ENCODE results near the gene CNTRL. TPM values are rescaled to one million over a fixed set of nuclear protein-coding genes. Genes with fewer than 3 reads are reported as not detected.

Gene CNTRL
- total RNA-seq, 1 donor from 2014 or later: 20.3 TPM

DNA sequence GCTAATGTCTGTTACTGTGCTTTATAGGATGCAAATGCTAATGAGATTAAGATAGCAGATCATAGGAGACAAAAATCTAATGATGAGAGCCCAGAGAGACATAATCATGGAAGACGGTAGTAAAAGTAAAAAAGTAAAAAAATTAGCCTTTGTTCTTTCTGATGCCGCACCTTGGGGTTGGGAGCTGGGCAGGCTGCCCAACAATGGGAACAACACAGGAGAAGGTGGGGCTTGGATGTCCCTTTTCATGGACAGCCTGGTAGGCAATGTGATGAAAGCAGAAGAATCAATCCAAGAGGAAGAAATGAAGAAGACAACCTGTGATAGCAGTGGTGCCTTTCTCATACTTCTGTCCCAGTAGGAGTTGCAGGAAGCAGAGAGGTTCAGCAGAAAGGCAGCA, 69.7 kb downstream of the CNTRL start:
- TF ChIP-seq, protein P1, sequence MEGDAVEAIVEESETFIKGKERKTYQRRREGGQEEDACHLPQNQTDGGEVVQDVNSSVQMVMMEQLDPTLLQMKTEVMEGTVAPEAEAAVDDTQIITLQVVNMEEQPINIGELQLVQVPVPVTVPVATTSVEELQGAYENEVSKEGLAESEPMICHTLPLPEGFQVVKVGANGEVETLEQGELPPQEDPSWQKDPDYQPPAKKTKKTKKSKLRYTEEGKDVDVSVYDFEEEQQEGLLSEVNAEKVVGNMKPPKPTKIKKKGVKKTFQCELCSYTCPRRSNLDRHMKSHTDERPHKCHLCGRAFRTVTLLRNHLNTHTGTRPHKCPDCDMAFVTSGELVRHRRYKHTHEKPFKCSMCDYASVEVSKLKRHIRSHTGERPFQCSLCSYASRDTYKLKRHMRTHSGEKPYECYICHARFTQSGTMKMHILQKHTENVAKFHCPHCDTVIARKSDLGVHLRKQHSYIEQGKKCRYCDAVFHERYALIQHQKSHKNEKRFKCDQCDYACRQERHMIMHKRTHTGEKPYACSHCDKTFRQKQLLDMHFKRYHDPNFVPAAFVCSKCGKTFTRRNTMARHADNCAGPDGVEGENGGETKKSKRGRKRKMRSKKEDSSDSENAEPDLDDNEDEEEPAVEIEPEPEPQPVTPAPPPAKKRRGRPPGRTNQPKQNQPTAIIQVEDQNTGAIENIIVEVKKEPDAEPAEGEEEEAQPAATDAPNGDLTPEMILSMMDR (IDR thresholded peaks at IDR 0.05): no peak
- intact Hi-C loops (cut with DNase I): no loop called here
- H3K4me3 ChIP-seq: no peak overlapping the region
- H3K27me3 ChIP-seq: no peaks in the 10 kb centered on the region
- DNase-seq (no peak), ATAC-seq (no peak)
- peaks cover 100% of the 10 kb centered on the region for H3K36me3 ChIP-seq
- H3K4me1 ChIP-seq: no peaks in the 10 kb centered on the region
- no peak overlapping the region for H3K27ac ChIP-seq
- H3K9me3 ChIP-seq: no peaks in the 10 kb centered on the region

DNA sequence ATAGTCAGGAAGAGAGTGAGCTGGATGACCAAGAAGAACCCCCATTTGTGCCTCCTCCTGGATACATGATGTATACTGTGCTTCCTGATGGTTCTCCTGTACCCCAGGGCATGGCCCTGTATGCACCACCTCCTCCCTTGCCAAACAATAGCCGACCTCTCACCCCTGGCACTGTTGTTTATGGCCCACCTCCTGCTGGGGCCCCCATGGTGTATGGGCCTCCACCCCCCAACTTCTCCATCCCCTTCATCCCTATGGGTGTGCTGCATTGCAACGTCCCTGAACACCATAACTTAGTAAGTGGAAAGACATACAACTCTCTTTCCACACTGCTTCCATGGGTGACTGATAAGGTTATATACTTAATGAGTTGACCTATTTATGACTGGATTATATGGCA, 75.4 kb downstream of the CNTRL start:
- DNase-seq (no peak), ATAC-seq (no peak)
- Histone ChIP-seq H3K27me3 (no peaks in the 10 kb centered on the region), H3K4me1 (no peaks in the 10 kb centered on the region), H3K36me3 (peaks cover 80% of the 10 kb centered on the region), H3K4me3 (no peak overlapping the region), H3K27ac (no peak overlapping the region), H3K9me3 (no peaks in the 10 kb centered on the region)
- TF ChIP-seq, protein P1 (IDR thresholded peaks at IDR 0.05): no peak
- intact Hi-C loops (cut with DNase I): no loop called here

DNA sequence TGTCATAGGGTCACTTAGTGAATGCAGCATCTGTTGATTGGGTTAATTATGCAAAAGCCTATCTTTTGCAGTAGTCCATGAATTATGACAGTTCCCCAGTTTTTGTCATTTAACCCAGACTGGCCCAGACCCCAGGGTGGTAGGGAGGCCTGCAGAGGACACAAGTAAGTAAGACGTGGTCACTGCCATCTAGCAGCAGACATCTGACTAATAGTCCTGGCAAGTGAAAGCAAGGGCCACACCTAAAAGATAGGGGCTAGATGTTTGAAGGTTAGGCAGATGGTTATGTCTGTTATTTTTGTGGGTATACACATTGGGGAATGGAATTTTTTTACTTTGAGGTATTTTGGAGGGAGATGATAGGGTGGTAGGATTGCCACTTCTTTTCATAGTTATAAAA, 78.9 kb downstream of the CNTRL start:
- ATAC-seq (no peak), DNase-seq (no peak)
- intact Hi-C loops (cut with DNase I): no loop called here
- H3K4me3 ChIP-seq: no peak overlapping the region
- H3K27me3 ChIP-seq: no peaks in the 10 kb centered on the region
- H3K9me3 ChIP-seq: no peaks in the 10 kb centered on the region
- peaks cover 76% of the 10 kb centered on the region for H3K36me3 ChIP-seq
- H3K4me1 ChIP-seq: no peaks in the 10 kb centered on the region
- TF ChIP-seq, protein P1 (IDR thresholded peaks at IDR 0.05): no peak
- H3K27ac ChIP-seq: no peak overlapping the region

DNA sequence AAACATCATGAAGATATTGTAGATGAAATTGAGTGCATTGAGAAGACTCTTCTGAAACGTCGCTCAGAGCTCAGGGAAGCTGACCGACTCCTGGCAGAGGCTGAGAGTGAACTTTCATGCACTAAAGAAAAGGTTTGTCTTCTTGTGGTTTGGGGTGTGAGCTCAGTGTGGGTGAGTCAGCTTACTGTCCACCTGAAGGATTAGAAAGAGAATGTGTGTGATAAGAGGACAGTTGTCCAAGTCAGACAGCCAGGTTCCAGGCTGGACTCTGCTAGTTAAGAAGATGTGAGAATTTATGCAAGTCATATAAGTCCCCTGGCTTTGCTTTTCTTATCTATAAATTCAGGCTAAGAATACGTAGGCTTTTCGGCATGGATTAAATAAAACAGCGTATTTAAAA, 80.0 kb downstream of the CNTRL start:
- H3K36me3 ChIP-seq: peaks cover 71% of the 10 kb centered on the region

DNA sequence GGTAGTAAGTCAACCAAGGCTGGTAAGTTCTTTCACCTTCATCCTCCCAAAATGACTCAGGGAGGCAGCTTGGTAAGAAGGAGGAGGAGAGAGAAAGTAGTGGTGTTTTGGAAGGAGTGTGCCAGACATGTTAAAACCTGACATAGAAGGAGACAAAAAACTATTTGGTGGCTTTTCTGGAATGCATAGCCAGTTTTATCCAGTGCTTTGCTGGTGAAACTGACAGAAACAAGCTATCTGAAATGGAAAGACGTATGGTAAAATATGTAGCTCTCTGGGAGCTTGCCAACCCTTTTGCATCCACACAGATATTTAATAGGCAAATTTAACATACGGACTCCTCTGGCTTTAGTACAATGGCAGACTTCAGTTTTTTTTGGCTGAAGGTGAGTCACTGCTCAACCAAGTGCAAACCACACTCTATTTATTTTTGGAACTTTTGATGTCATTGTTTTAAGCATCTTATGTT, 81.5 kb downstream of the CNTRL start:
- Histone ChIP-seq H3K27me3 (no peaks in the 10 kb centered on the region), H3K9me3 (no peaks in the 10 kb centered on the region), H3K27ac (no peak overlapping the region), H3K36me3 (peaks cover 72% of the 10 kb centered on the region), H3K4me3 (no peak overlapping the region), H3K4me1 (no peaks in the 10 kb centered on the region)
- intact Hi-C loops (cut with DNase I): no loop called here
- TF ChIP-seq, protein P1 (IDR thresholded peaks at IDR 0.05): no peak
- no peak for DNase-seq
- no peak for ATAC-seq

More for the DNA sequence above, 80.0 kb downstream of the CNTRL start:
- Histone ChIP-seq H3K27me3 (no peaks in the 10 kb centered on the region), H3K27ac (no peak overlapping the region), H3K9me3 (no peaks in the 10 kb centered on the region), H3K4me3 (no peak overlapping the region), H3K4me1 (no peaks in the 10 kb centered on the region)
- intact Hi-C loops (cut with DNase I): no loop called here
- TF ChIP-seq, protein P1 (IDR thresholded peaks at IDR 0.05): no peak
- ATAC-seq: no peak
- DNase-seq: no peak

DNA sequence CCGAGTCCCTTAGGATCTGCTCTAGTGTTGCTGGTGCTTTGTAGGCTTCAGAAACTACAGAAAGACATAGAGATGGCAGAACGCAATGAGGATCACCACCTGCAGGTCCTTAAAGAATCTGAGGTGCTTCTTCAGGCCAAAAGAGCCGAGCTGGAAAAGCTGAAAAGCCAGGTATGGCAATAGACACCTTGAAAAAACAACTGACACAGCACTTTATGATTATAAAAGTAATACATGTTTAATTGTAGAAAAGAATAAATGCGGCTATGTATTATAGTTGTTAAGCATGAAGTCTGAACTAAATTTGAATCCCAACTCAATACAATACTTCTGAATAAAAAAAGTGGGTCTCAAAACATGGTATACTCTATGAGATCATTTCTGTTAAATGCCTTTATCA, 83.2 kb downstream of the CNTRL start:
- ATAC-seq: no peak
- TF ChIP-seq, protein P1 (IDR thresholded peaks at IDR 0.05): no peak

More for the DNA sequence above, 83.2 kb downstream of the CNTRL start:
- DNase-seq: no peak
- Histone ChIP-seq H3K27ac (no peak overlapping the region), H3K36me3 (peaks cover 81% of the 10 kb centered on the region), H3K4me1 (no peaks in the 10 kb centered on the region), H3K9me3 (no peaks in the 10 kb centered on the region), H3K4me3 (no peak overlapping the region), H3K27me3 (no peaks in the 10 kb centered on the region)
- intact Hi-C loops (cut with DNase I): no loop called here

Measured in upper lobe of right lung (tissue), 1 donor.